DMS114 treated with DMSO at 0.1 percent for 48 hours (cell line): Measurements from ENCODE around the gene HBM.
"Not testable (repeated sequence)": the region's sequence is repeated elsewhere in the genome, so short reads cannot be mapped to it uniquely, and the experiment has no call there.

ENCODE experiments used
- DNase-seq: peaks from one replicate; lab custom pipeline; 2025; ENCODE audit not compliant: unreplicated experiment; lab: John Stamatoyannopoulos, UW

HBM gene

GRCh38 chr16:144797-145252 is 21.0 kb upstream of the HBM start:
- DNase-seq, result no peak

- DNase-seq, result no peak
Measured at GRCh38 chr16:146646-147045, 19.1 kb upstream of the HBM start.

GRCh38 chr16:149024-149660 is 16.6 kb upstream of the HBM start:
- DNase-seq, result no peak

GRCh38 chr16:152141-153128 is 13.3 kb upstream of the HBM start, which contains the start of gene HBZ:
Gene HBZ (plus strand): TSS chr16:152644. CDS start chr16:152910, 266 bp downstream.
- no peak for DNase-seq

- not testable (repeated sequence) for DNase-seq
Measured at GRCh38 chr16:153129-153521, 12.7 kb upstream of the HBM start.

- DNase-seq, result not testable (repeated sequence)
Measured at GRCh38 chr16:153550-154216, 12.1 kb upstream of the HBM start.

GRCh38 chr16:154217-155030 is 11.4 kb upstream of the HBM start:
- peak; percentile 21 for DNase-seq

GRCh38 chr16:155031-155398 is 10.8 kb upstream of the HBM start:
- DNase-seq, result no peak

- DNase-seq, result no peak
Measured at GRCh38 chr16:159136-159849, 6.5 kb upstream of the HBM start.

- DNase-seq, result not testable (repeated sequence)
Measured at GRCh38 chr16:160242-160641, 5.5 kb upstream of the HBM start.

- no peak for DNase-seq
Measured at GRCh38 chr16:160691-161190, 5.0 kb upstream of the HBM start.

- no peak for DNase-seq
Measured at GRCh38 chr16:162271-162991, 3.3 kb upstream of the HBM start.

GRCh38 chr16:163139-163538 is 2.6 kb upstream of the HBM start:
- DNase-seq, result not testable (repeated sequence)

- not testable (repeated sequence) for DNase-seq
Measured at GRCh38 chr16:163696-164095, 2.1 kb upstream of the HBM start.

GRCh38 chr16:164134-164823 is 1.5 kb upstream of the HBM start:
- not testable (repeated sequence) for DNase-seq

- DNase-seq, result no peak
Measured at GRCh38 chr16:164827-165538, 795 bp upstream of the HBM start.

GRCh38 chr16:166375-167121 is 770 bp downstream of the HBM start:
- no peak for DNase-seq
